Mucosa of stomach (tissue), 1 donor: ENCODE data around the gene CR2.
"Not testable (repeated sequence)": the region's sequence is repeated elsewhere in the genome, so short reads cannot be mapped to it uniquely, and the experiment has no call there.

Experiments
- H3K27me3 ChIP-seq: one replicate; pipeline ENCODE4 v1.7.0; 2013; ENCODE audit warnings: mild to moderate bottlenecking, low read length; ENCODE audit not compliant: control insufficient read depth, insufficient read depth
- H3K36me3 ChIP-seq: one replicate; pipeline ENCODE4 v1.7.0; 2013; ENCODE audit warnings: low read length; ENCODE audit not compliant: control insufficient read depth, insufficient read depth
- H3K4me1 ChIP-seq: one replicate; pipeline ENCODE4 v1.7.0; 2013; ENCODE audit warnings: mild to moderate bottlenecking, low read length; ENCODE audit not compliant: control insufficient read depth, insufficient read depth
- H3K4me3 ChIP-seq: one replicate; pipeline ENCODE4 v1.7.0; 2013; ENCODE audit warnings: low read length
- H3K9ac ChIP-seq: one replicate; pipeline ENCODE4 v1.7.0; 2013; ENCODE audit warnings: mild to moderate bottlenecking, low read length, moderate library complexity
- H3K9me3 ChIP-seq: one replicate; pipeline ENCODE4 v1.7.0; 2013; ENCODE audit warnings: mild to moderate bottlenecking, low read length, moderate library complexity; ENCODE audit not compliant: control insufficient read depth
- donor health status: Pancreatic carcinoma.

Gene CR2

DNA sequence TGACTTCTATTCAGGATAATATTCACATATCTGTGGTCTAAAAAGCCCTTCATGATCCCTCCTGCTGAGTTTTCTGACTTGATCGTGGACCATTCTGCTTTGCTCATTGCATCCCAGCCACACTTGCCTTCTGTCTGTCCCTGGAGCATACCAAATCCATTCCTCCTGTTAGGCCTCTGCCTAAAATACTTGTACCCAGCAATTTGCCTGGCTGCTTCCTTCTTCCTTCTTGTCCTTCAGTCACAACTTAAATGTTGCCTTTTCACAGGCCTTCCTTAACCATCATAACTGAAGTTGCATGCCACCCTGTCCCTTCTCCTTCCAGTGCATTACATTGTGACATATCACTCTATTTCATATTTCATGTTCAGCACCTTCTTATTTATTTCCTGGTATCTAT lies 4.3 kb downstream of the CR2 start:
- H3K36me3 ChIP-seq = no peaks in the 10 kb centered on the region
- H3K9me3 ChIP-seq = no peaks in the 10 kb centered on the region
- no peak overlapping the region for H3K9ac ChIP-seq
- H3K4me1 ChIP-seq = peaks cover 12% of the 10 kb centered on the region
- H3K4me3 ChIP-seq = no peak overlapping the region
- peaks cover 33% of the 10 kb centered on the region for H3K27me3 ChIP-seq

DNA sequence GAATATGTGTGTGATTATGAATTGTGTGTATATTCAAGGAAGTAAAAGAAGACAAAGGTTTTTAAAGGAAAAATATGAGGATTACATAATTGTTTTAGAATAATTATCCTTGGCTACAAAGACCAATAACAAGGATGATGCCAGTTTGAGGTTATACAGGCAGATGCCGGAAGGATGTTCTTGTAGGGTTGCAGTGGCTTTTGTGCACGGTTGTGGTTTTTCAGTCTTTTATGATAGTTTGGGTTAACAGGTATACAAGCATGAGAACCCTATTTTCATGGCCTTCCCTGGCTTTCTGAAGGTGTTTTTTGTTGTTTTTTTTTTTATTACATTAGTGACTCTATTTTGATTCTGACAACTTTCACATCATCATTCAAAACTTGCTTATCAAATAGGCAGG lies 4.9 kb downstream of the CR2 start:
- no peaks in the 10 kb centered on the region for H3K9me3 ChIP-seq
- peaks cover 30% of the 10 kb centered on the region for H3K27me3 ChIP-seq
- H3K36me3 ChIP-seq = no peaks in the 10 kb centered on the region
- no peak overlapping the region for H3K9ac ChIP-seq
- no peak overlapping the region for H3K4me3 ChIP-seq
- H3K4me1 ChIP-seq = peaks cover 11% of the 10 kb centered on the region

DNA sequence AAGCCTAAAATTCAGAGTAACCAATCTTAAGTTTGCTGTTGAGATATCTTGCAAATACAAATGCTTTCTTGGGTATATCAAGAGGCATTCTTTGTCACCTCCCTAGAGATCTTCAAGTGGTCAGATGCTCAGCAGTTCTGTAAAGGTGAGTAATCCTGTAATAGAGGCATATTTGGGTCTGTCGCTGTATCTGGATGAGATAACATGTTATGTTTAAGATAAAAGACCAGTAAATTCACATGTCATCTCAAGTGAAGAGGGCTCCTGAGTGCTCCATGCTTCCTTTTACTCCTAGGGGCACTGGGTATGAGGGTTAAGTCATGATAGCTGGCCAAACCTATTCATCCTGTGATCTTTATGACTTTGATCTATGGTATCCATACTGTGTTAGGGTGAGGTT lies 7.5 kb downstream of the CR2 start:
- H3K4me1 ChIP-seq = no peaks in the 10 kb centered on the region
- no peaks in the 10 kb centered on the region for H3K36me3 ChIP-seq
- peaks cover 3% of the 10 kb centered on the region for H3K27me3 ChIP-seq
- no peak overlapping the region for H3K4me3 ChIP-seq
- no peaks in the 10 kb centered on the region for H3K9me3 ChIP-seq
- no peak overlapping the region for H3K9ac ChIP-seq

DNA sequence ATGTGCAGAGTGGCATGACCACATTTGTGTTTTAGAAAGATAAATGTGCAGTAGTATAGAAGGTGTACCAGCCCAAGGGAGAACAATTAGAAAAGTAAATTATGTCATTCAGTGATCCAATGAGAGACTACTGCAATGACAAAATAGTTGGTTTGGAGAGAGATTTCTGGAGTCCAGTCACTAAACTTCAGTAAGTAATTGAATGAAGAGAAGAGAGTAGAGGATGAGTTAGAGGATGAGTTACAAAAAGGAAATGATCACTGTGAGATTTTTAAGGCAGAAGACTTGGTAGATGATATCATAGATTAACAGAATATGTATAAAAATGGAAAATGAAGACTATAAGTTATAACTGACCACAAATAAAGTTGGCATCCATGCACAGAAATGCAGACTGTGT lies 8.4 kb downstream of the CR2 start:
- Histone ChIP-seq H3K4me3 (no peak overlapping the region), H3K36me3 (no peaks in the 10 kb centered on the region), H3K27me3 (no peaks in the 10 kb centered on the region), H3K4me1 (no peaks in the 10 kb centered on the region), H3K9ac (no peak overlapping the region), H3K9me3 (no peaks in the 10 kb centered on the region)

DNA sequence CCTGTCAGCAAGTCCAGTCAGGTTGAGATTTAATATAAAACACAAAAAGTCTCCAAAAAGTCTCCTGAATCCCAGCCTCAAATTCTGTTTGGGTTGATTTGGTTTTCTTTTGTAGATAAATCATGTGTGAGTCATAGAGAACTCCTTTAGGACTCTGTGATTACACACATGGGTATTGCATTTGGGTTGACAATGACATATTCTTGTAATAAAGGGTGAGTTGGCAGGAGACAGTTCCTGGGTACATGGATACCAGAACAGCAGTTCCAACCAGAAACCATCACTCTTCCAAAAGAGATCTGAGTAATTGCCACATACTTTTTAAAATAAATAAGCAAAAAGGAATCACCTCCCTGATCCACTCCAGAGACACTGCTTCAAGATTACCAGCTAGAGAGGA lies 8.9 kb downstream of the CR2 start:
- no peak overlapping the region for H3K4me3 ChIP-seq
- no peaks in the 10 kb centered on the region for H3K36me3 ChIP-seq
- H3K9me3 ChIP-seq = no peaks in the 10 kb centered on the region
- no peaks in the 10 kb centered on the region for H3K4me1 ChIP-seq
- no peak overlapping the region for H3K9ac ChIP-seq
- H3K27me3 ChIP-seq = no peaks in the 10 kb centered on the region

DNA sequence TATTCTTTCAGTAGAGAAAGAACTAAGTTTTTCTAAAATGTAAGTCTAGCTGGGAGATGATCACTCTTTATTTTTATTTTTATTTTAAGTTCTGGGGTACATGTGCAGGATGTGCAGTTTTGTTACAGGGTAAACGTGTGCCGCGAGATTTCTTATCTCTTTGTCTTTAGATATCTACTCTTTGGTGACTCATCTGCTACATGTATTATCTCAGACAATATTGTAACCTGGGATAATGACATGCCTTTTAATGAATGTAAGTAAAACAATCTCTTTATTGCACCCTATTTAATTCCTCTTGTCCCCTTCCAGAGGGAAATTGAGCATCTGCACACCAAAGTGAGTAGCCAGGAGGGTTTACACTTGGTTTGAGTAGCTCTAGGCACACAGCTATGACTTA lies 9.4 kb downstream of the CR2 start:
- Histone ChIP-seq H3K36me3 (no peaks in the 10 kb centered on the region), H3K27me3 (no peaks in the 10 kb centered on the region), H3K9ac (no peak overlapping the region), H3K9me3 (no peaks in the 10 kb centered on the region), H3K4me3 (no peak overlapping the region), H3K4me1 (no peaks in the 10 kb centered on the region)

DNA sequence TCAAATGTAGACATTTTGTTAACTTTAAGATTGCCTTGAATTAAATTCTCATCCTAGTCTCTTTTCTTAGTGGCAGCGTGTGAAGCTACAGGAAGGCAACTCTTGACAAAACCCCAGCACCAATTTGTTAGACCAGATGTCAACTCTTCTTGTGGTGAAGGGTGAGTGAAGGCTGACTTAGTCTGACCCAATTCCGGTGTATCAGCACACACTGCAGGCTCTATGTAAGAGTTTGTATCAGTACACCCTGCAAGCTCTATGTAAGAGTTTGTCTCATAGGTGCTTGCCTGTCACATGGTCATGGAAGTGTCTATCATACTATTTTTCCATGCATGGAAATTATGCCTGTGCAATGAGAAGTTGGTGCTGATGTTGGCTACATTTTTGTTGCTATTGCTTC lies 16.8 kb downstream of the CR2 start:
- Histone ChIP-seq H3K9ac (no peak overlapping the region), H3K36me3 (no peaks in the 10 kb centered on the region), H3K27me3 (peaks cover 6% of the 10 kb centered on the region), H3K4me3 (no peak overlapping the region), H3K9me3 (no peaks in the 10 kb centered on the region), H3K4me1 (no peaks in the 10 kb centered on the region)

DNA sequence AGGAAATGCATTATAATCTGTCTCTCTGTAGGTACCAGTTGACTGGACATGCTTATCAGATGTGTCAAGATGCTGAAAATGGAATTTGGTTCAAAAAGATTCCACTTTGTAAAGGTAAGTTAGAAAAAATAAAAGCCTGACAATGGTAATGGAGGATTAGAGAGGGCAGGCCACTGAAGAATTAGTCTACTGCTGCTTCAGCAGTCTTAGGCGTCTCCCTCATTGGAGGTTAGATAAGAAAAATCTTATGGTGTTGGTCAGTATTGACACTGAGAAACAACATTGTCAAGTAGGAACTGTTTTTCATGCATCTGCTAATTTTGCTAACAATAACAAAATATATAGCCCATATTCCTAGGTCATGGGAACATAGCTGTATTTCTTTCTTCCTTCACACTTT lies 20.1 kb downstream of the CR2 start:
- H3K4me1 ChIP-seq = no peaks in the 10 kb centered on the region
- no peaks in the 10 kb centered on the region for H3K36me3 ChIP-seq
- no peak overlapping the region for H3K4me3 ChIP-seq
- H3K9me3 ChIP-seq = no peaks in the 10 kb centered on the region
- no peak overlapping the region for H3K9ac ChIP-seq
- H3K27me3 ChIP-seq = peaks cover 6% of the 10 kb centered on the region

DNA sequence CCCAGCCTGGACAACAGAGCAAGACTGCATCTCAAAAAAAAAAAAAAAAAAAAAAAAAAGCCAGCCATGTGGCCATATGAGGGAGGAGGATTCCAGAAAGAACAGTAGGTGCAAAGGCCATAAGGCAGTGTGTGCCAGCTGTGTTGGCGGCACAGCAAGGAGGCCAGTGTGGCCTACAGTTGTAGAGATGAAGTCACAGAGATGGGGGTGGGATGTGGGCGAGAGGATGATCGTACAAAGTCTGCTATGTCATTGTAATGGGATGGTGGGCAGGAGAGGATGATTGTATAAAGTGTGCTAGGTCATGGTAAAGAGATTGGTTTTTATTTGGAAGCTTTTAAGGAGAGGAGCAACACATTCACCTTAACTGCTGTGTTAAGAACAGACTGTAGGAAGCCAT lies 32.1 kb downstream of the CR2 start:
- Histone ChIP-seq H3K4me3 (no peak overlapping the region), H3K27me3 (no peaks in the 10 kb centered on the region), H3K4me1 (no peaks in the 10 kb centered on the region), H3K9me3 (no peaks in the 10 kb centered on the region), H3K36me3 (no peaks in the 10 kb centered on the region), H3K9ac (no peak overlapping the region)

DNA sequence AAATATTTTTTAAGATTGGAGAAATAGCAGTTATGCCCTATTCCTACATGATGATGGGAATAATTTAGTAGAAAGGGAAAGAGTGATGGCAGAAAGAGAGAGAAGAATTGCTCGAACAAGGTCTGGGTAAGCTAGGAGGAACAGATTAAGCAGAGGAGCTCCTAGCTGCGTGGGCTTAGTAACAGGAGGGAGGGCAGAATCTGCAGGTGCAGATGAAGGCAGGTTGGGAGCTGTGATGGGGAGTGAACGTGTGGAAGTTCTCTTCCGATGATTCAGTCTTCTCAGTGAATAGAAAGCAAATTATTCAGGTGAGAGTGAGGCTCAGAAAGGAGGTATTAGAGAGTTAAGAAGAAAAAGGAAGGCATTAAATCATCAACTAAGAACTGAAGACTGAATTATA lies 33.5 kb downstream of the CR2 start:
- H3K4me3 ChIP-seq = no peak overlapping the region
- H3K9ac ChIP-seq = no peak overlapping the region
- H3K4me1 ChIP-seq = no peaks in the 10 kb centered on the region
- no peaks in the 10 kb centered on the region for H3K36me3 ChIP-seq
- H3K27me3 ChIP-seq = no peaks in the 10 kb centered on the region
- no peaks in the 10 kb centered on the region for H3K9me3 ChIP-seq

DNA sequence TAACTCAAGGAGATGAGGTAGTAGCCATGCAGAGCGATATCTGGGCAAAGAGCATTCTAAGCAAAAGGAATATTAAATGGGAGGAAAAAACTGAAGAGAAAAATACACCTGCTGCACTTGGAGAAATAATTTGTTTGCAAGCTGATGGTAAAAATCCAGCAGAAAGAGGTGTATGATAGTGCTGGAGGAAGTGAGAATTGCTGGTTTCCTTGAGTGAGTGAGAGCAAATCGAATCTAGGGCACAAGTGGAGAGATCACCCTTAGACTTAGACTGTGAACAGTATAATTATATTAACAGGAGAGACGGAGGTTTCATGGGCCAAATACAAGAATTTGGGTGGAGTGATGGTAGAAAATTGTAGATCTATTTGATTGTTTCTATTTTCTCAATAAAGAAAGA lies 39.1 kb downstream of the CR2 start:
- no peak overlapping the region for H3K9ac ChIP-seq
- peaks cover 32% of the 10 kb centered on the region for H3K27me3 ChIP-seq
- H3K4me1 ChIP-seq = no peaks in the 10 kb centered on the region
- H3K4me3 ChIP-seq = no peak overlapping the region
- H3K36me3 ChIP-seq = no peaks in the 10 kb centered on the region
- no peaks in the 10 kb centered on the region for H3K9me3 ChIP-seq

DNA sequence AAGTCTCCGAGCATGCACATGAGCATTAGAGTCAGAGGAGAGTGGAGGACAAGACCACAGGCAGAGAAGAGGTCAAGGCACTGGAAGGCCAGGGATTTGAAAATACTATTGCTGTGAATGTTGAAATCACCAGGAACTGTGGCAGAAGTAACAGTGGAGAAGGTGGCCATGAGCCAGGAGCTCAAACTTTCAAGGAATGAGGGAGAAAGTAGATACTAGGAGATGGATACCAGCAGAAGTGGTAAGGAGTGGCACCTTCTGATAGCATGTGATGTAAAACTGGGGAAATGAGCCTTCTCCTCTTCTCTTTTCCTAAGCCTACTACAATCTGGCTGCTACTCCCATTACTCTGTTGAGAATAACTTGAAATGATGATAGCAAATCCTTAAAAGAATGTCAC lies 40.0 kb downstream of the CR2 start:
- no peak overlapping the region for H3K9ac ChIP-seq
- no peak overlapping the region for H3K4me3 ChIP-seq
- H3K36me3 ChIP-seq = no peaks in the 10 kb centered on the region
- H3K9me3 ChIP-seq = no peaks in the 10 kb centered on the region
- no peaks in the 10 kb centered on the region for H3K4me1 ChIP-seq
- H3K27me3 ChIP-seq = peaks cover 35% of the 10 kb centered on the region

DNA sequence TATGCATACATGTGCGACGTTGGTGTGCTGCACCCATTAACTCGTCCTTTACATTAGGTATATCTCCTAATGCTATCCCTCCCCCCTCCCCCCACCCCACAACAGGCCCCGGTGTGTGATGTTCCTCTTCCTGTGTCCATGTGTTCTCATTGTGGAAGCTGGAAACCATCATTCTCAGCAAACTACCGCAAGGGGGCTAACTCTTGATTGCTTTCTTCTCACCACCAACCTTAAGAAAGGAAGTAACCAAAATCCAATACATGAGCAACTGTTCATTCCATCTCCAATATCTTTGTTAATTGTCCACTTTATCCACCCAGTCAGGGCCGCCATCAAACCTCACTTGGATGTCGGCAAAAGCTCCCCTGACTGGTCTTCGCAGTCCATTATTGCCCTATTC lies 41.2 kb downstream of the CR2 start:
- not testable (repeated sequence) for H3K4me1 ChIP-seq, H3K9ac ChIP-seq, H3K36me3 ChIP-seq, H3K4me3 ChIP-seq, H3K9me3 ChIP-seq
- peaks cover 35% of the 10 kb centered on the region for H3K27me3 ChIP-seq
